ENCODE data around the gene MARCHF7.

The MARCHF7 gene

DNA sequence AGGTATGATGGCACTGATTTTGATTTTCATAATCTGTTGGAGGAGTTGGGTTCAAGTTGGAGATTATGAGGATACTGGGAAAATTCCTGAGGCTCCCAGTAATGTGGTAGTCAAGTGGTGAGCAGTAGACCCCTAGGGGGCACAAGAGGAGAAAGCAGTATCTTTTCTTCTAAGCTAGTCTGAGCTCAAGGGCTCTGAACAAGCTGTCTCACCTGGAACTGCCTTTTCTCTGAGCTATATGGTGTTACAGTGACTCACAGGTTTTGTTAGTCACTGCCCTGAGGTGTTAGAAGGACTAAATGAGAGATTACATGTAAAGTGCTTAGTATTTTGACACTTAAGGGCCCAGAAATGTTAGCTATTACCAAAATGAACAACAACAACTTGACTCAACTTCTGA lies 43.5 kb downstream of the MARCHF7 start:
- Histone ChIP-seq H2AFZ (ENCODE audit: low read depth, low read length) (no peak overlapping the region), H3K4me3 (ENCODE audit: low read length) (no peak overlapping the region), H3K79me2 (ENCODE audit: low read length) (peaks cover 62% of the 10 kb centered on the region), H3K27me3 (ENCODE audit: low read depth, low read length) (no peaks in the 10 kb centered on the region), H3K9me3 (ENCODE audit: insufficient read depth, low read length) (no peaks in the 10 kb centered on the region), H3K9ac (ENCODE audit: low read length) (no peak overlapping the region), H3K36me3 (replicated peaks; ENCODE audit: low read depth, low read length) (peaks cover 79% of the 10 kb centered on the region), H3K27ac (ENCODE audit: low read length) (no peak overlapping the region), H3K4me1 (ENCODE audit: low read length) (no peaks in the 10 kb centered on the region), H4K20me1 (ENCODE audit: insufficient read depth, low read length) (peaks cover 49% of the 10 kb centered on the region), H3K4me2 (ENCODE audit: low read length) (no peak overlapping the region)
- TF ChIP-seq, protein P1, sequence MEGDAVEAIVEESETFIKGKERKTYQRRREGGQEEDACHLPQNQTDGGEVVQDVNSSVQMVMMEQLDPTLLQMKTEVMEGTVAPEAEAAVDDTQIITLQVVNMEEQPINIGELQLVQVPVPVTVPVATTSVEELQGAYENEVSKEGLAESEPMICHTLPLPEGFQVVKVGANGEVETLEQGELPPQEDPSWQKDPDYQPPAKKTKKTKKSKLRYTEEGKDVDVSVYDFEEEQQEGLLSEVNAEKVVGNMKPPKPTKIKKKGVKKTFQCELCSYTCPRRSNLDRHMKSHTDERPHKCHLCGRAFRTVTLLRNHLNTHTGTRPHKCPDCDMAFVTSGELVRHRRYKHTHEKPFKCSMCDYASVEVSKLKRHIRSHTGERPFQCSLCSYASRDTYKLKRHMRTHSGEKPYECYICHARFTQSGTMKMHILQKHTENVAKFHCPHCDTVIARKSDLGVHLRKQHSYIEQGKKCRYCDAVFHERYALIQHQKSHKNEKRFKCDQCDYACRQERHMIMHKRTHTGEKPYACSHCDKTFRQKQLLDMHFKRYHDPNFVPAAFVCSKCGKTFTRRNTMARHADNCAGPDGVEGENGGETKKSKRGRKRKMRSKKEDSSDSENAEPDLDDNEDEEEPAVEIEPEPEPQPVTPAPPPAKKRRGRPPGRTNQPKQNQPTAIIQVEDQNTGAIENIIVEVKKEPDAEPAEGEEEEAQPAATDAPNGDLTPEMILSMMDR (IDR thresholded peaks at IDR 0.05; ENCODE audit: low read depth, low read length), result peak; percentile 30
- no peak for TF ChIP-seq EZH2phosphoT487 (IDR thresholded peaks at IDR 0.05; ENCODE audit: low read depth)

- H3K27ac ChIP-seq (ENCODE audit: low read length), result no peak overlapping the region
- H2AFZ ChIP-seq (ENCODE audit: low read depth, low read length), result no peak overlapping the region
- peaks cover 40% of the 10 kb centered on the region for H3K79me2 ChIP-seq (ENCODE audit: low read length)
- H3K36me3 ChIP-seq (replicated peaks; ENCODE audit: low read depth, low read length), result peaks cover 69% of the 10 kb centered on the region
- peaks cover 38% of the 10 kb centered on the region for H4K20me1 ChIP-seq (ENCODE audit: insufficient read depth, low read length)
- H3K4me1 ChIP-seq (ENCODE audit: low read length), result no peaks in the 10 kb centered on the region
- H3K27me3 ChIP-seq (ENCODE audit: low read depth, low read length), result no peaks in the 10 kb centered on the region
- H3K9ac ChIP-seq (ENCODE audit: low read length), result no peak overlapping the region
- no peak for TF ChIP-seq EZH2phosphoT487 (IDR thresholded peaks at IDR 0.05; ENCODE audit: low read depth)
- TF ChIP-seq, protein P1 (IDR thresholded peaks at IDR 0.05; ENCODE audit: low read depth, low read length), result no peak
- no peaks in the 10 kb centered on the region for H3K9me3 ChIP-seq (ENCODE audit: insufficient read depth, low read length)
- H3K4me2 ChIP-seq (ENCODE audit: low read length), result no peak overlapping the region
- no peak overlapping the region for H3K4me3 ChIP-seq (ENCODE audit: low read length)
These were observed 45.9 kb downstream of the MARCHF7 start for GRCh38 chr2:159758239-159758638.

DNA sequence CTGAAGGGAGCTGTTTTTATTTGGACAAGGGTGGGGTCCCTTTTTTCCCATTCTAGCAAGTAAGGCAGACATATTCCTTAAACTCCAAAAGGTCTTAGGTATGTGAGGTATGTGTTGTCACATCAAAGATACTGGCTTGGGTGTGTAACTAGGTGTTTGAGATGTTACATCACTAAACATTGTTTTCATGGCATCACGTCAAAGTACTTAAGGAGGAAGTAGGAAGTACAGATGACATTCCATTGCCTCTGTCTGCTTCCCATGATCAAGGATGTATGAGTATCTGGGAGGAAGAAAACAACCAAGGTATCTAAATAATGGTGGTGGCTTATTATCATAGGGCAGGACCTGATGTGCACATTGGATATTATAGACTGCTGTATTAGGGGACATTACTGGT lies 46.4 kb downstream of the MARCHF7 start:
- H3K4me1 ChIP-seq (ENCODE audit: low read length), result no peaks in the 10 kb centered on the region
- H3K9ac ChIP-seq (ENCODE audit: low read length), result no peak overlapping the region
- no peak overlapping the region for H2AFZ ChIP-seq (ENCODE audit: low read depth, low read length)
- H3K79me2 ChIP-seq (ENCODE audit: low read length), result peaks cover 35% of the 10 kb centered on the region
- peaks cover 38% of the 10 kb centered on the region for H4K20me1 ChIP-seq (ENCODE audit: insufficient read depth, low read length)
- peaks cover 67% of the 10 kb centered on the region for H3K36me3 ChIP-seq (replicated peaks; ENCODE audit: low read depth, low read length)
- H3K27ac ChIP-seq (ENCODE audit: low read length), result no peak overlapping the region
- H3K4me2 ChIP-seq (ENCODE audit: low read length), result no peak overlapping the region
- TF ChIP-seq, protein P1 (IDR thresholded peaks at IDR 0.05; ENCODE audit: low read depth, low read length), result no peak
- TF ChIP-seq EZH2phosphoT487 (IDR thresholded peaks at IDR 0.05; ENCODE audit: low read depth), result no peak
- H3K27me3 ChIP-seq (ENCODE audit: low read depth, low read length), result no peaks in the 10 kb centered on the region
- H3K4me3 ChIP-seq (ENCODE audit: low read length), result no peak overlapping the region
- H3K9me3 ChIP-seq (ENCODE audit: insufficient read depth, low read length), result no peaks in the 10 kb centered on the region

- Histone ChIP-seq H3K4me3 (ENCODE audit: low read length) (no peak overlapping the region), H3K9me3 (ENCODE audit: insufficient read depth, low read length) (no peaks in the 10 kb centered on the region), H3K27ac (ENCODE audit: low read length) (no peak overlapping the region), H3K4me1 (ENCODE audit: low read length) (no peaks in the 10 kb centered on the region), H3K9ac (ENCODE audit: low read length) (no peak overlapping the region), H3K4me2 (ENCODE audit: low read length) (no peak overlapping the region), H3K79me2 (ENCODE audit: low read length) (peaks cover 26% of the 10 kb centered on the region), H2AFZ (ENCODE audit: low read depth, low read length) (no peak overlapping the region), H3K27me3 (ENCODE audit: low read depth, low read length) (no peaks in the 10 kb centered on the region), H4K20me1 (ENCODE audit: insufficient read depth, low read length) (peaks cover 30% of the 10 kb centered on the region), H3K36me3 (replicated peaks; ENCODE audit: low read depth, low read length) (peaks cover 61% of the 10 kb centered on the region)
- no peak for TF ChIP-seq EZH2phosphoT487 (IDR thresholded peaks at IDR 0.05; ENCODE audit: low read depth)
- TF ChIP-seq, protein P1 (IDR thresholded peaks at IDR 0.05; ENCODE audit: low read depth, low read length), result no peak
These were observed 47.3 kb downstream of the MARCHF7 start for GRCh38 chr2:159759577-159759976.

Data from OCI-LY3 (cell line).